Measurements from ENCODE around the gene PAGE5.

The PAGE5 gene, protein sequence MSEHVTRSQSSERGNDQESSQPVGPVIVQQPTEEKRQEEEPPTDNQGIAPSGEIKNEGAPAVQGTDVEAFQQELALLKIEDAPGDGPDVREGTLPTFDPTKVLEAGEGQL

DNA sequence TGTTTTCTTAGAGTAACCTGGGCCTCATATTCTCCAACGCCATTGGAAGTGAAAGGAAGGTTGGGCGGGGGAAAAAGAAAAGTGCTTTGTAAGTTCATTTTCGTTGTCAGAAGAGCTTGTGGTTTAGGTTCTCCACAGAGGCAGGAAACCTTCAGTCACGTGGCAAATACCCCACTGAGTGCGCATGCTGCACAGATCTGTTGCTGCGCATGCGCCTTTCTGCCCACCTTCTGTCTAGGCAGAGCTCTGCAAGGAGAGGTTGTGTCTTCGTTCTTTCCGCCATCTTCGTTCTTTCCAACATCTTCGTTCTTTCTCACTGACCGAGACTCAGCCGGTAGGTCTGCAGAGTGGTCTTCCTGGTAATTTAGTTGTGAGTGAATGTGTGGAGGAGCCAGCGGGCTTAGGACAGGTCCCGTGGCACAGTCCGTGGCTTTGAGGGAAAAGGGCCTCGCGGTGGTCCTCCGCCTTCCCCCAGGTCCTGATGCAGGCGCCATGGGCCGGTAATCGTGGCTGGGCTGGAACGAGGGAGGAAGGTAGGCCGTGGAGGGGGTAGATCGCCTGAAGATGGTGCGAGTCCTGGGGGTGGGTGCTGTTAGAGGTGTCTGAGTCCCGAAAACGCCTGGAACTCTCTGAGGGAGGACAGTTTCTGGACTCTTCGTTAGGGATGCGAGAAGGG lies at the start of gene PAGE5:
PAGE5 (plus strand) TSS at position 228 of the 676 bp plus-strand sequence. CDS start 1,037 bp downstream, outside the sequence.
- no peak for DNase-seq (ENCODE audit: low read depth)

GRCh38 chrX:55187281-55187680 lies 32.9 kb upstream of the PAGE5 start:
- DNase-seq (ENCODE audit: low read depth), result no peak

DNA sequence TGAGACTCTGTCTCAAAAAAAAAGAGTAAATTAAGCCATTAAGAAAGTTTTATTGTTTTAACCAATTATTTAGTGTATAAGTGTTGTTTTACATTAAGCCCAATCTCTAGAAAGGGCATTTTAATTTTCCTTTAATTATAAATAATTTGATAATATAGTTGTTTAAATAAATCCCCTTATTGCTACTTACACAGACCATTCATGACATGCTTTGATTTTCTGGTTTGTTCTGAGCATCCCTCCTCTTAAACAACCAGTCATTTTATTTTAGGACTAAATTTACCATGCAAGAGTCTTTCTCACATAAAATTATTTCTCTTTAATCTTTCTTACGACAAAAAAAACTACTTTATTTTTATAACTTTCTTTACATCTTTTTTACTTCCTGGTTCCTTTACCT lies 23.5 kb upstream of the PAGE5 start:
- DNase-seq (ENCODE audit: low read depth), result no peak

DNA sequence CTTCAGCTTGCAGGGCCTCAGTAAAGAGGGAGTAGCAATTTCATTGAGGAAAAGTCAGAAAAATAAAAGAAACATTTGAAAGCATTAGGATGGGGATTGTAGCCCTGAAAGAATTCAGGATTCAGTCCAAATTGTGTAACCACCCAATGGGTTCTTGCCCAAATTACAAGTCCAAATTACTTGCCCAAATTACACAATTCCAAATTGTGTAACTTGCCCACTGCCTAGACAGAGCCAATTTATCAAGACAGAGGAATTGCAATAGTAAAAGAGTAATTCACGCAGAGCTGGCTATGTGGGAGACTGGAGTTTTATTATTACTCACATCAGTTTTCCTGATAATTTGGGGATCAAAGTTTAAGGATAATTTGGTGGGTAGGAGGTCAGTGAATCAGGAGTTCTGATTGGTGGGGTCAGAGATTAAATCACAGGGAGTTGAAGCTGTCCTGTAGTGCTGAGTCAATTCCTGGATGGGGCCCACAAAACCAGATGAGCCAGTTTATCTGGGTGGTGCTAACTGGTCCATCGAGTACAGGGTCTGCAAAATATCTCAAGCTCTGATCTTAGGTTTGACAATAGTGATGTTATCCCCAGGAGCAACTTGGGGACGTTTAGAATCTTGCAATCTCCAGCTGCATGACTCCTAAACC lies 18.1 kb upstream of the PAGE5 start:
- no peak for DNase-seq (ENCODE audit: low read depth)

DNA sequence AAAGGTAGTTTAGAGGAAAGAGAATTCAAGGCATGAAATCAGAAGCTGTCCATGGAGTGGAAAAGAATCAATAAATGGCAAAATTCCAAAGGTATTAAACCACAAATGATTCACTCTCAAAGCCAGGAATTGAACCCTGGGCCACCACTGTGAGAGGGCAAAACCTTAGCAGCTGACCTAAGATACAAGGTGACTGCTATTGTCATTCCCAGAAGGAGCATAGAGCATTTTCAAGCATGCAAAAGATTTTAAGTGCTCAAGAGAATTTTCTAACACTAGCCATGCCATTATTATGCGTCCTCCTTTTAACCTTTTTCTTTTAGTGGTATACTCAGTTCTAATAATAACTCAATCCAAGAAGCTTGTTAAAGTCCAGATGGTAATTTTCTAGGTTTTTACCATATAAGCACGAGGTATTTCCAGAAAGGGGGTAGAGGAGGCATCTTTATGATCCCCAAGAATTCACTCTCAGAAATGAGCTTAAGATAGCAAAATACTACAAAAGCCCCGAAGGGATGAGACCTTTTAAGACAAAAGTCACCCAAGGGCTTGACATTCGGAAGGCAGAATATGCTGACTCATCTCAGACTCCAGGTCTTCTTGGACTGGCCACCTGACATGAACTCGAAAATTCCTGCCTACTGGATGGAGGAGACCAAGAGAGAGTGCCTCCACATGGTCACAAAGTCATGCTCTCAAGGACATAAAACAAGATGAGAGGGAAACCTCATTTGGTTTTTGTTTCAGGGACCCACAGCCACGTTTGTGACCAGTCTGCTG lies 13.8 kb upstream of the PAGE5 start:
- DNase-seq (ENCODE audit: low read depth), result no peak

DNA sequence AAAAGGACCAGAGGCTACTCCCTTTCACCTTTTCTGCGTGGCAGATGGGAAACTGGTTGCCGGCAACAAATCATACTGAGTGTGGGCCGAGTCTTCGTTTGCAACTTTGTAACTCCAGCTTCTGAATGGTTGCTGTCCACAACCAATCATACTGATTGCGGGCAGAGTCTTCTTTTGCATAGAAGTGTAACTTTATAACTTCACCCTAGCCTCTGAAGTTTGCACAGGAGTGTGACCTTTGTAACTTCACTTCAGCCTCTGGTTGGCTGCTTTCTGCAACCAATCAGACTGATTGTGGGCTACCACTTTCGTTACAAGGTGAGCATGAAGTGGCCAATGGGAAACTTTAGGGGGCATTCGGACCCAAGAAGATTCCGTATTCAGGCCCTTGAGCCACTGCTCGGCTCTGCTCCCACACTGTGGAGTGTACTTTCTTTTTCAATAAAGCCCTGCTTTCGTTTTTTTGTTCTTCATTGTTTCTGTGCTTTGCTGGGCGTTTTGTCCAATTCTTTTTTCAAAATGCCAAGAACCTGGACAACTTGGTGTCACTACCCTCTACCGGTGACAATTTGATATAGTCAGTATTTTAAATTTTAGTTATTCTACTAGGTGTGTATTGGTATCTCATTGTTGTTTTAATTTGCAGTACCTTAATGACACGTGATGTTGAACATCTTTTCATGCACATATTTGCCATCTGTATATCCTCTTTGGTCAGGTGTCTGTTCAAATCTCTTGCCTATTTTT lies 9.0 kb upstream of the PAGE5 start:
- no peak for DNase-seq (ENCODE audit: low read depth)

DNA sequence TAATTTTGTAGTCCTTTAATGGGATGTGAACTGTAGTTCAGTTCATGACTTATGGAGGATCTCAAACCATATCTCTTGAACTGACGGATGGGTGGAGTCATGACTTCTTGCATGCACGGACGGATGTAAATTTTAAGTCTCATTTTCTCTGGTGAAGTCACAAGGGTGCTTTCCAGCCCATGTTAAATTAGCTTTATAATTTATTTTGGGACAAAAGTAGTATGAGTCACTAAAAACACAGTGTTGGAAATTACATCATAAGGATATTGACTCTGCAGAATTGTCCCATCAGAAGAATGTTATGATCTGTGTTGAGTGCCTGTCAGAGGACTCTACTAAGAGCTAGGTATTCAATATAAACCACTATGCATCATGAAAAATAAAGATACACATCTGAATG lies 6.8 kb upstream of the PAGE5 start:
- no peak for DNase-seq (ENCODE audit: low read depth)

GRCh38 chrX:55240788-55241340 lies 20.7 kb downstream of the PAGE5 start:
- DNase-seq (ENCODE audit: low read depth), result no peak

GRCh38 chrX:55253528-55253927 lies 33.4 kb downstream of the PAGE5 start:
- DNase-seq (ENCODE audit: low read depth), result no peak

GRCh38 chrX:55260806-55261205 lies 40.7 kb downstream of the PAGE5 start:
- DNase-seq (ENCODE audit: low read depth), result no peak

GRCh38 chrX:55264816-55265215 lies 44.7 kb downstream of the PAGE5 start, which contains the start of gene PAGE3:
Gene PAGE3 (minus strand): TSS chrX:55264916. CDS start chrX:55263903, 1,013 bp downstream.
- DNase-seq (ENCODE audit: low read depth), result no peak
